GM10266 (cell line): ENCODE measurements around the gene STAT5B.

ENCODE experiments used
- DNase-seq: peaks from one replicate; pipeline ENCODE4 v3.0.0; 2012; ENCODE audit errors: extremely low spot score
- TF ChIP-seq, protein P1 (sequence below): IDR thresholded peaks from 2 replicates; pipeline ENCODE4 v1.5.1; 2012; ENCODE audit warnings: mild to moderate bottlenecking, low read depth; ENCODE audit not compliant: control insufficient read depth, insufficient read depth; ENCODE audit errors: missing control alignments

STAT5B gene

DNA sequence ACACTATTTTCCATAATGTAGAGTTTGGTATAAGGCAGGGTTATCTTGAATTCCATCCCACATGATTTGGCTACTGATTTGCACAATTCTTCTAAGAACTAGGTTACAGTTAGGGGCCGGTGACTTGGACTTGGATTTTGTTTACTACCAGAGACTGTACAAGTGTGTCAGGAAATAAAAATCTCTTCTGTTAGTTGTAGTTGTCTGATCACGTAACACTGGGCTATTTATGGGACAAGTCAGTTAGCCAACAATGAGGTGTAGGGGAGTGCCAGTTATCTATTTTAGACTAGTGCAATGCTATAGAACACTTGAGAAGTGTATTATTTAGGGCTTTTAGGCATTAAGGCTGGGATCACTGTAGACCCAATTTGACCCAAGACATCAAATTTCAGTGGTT is 42.2 kb downstream of the STAT5B start:
- TF ChIP-seq, protein P1, sequence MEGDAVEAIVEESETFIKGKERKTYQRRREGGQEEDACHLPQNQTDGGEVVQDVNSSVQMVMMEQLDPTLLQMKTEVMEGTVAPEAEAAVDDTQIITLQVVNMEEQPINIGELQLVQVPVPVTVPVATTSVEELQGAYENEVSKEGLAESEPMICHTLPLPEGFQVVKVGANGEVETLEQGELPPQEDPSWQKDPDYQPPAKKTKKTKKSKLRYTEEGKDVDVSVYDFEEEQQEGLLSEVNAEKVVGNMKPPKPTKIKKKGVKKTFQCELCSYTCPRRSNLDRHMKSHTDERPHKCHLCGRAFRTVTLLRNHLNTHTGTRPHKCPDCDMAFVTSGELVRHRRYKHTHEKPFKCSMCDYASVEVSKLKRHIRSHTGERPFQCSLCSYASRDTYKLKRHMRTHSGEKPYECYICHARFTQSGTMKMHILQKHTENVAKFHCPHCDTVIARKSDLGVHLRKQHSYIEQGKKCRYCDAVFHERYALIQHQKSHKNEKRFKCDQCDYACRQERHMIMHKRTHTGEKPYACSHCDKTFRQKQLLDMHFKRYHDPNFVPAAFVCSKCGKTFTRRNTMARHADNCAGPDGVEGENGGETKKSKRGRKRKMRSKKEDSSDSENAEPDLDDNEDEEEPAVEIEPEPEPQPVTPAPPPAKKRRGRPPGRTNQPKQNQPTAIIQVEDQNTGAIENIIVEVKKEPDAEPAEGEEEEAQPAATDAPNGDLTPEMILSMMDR, result no peak
- no peak for DNase-seq

GRCh38 chr17:42233156-42233555 is 43.0 kb downstream of the STAT5B start:
- TF ChIP-seq, protein P1, result no peak
- no peak for DNase-seq

GRCh38 chr17:42230225-42230624 is 46.0 kb downstream of the STAT5B start:
- TF ChIP-seq, protein P1, result no peak
- DNase-seq, result no peak

GRCh38 chr17:42227849-42228700 is 48.1 kb downstream of the STAT5B start:
- TF ChIP-seq, protein P1, result no peak
- DNase-seq, result no peak

GRCh38 chr17:42225646-42226045 is 50.5 kb downstream of the STAT5B start:
- TF ChIP-seq, protein P1, result no peak
- no peak for DNase-seq

GRCh38 chr17:42224651-42225050 is 51.5 kb downstream of the STAT5B start:
- TF ChIP-seq, protein P1, result no peak

More at GRCh38 chr17:42224651-42225050, 51.5 kb downstream of the STAT5B start:
- DNase-seq, result no peak
